GM18517 (cell line): ENCODE measurements around the gene NKAIN2.

ENCODE experiments used
- ATAC-seq: cut with Tn5 transposase; IDR thresholded peaks from one replicate; pipeline ENCODE4 v1.9.1; 2021; ENCODE audit warnings: mild to moderate bottlenecking, moderate library complexity; ENCODE audit not compliant: unreplicated experiment

NKAIN2 gene

DNA sequence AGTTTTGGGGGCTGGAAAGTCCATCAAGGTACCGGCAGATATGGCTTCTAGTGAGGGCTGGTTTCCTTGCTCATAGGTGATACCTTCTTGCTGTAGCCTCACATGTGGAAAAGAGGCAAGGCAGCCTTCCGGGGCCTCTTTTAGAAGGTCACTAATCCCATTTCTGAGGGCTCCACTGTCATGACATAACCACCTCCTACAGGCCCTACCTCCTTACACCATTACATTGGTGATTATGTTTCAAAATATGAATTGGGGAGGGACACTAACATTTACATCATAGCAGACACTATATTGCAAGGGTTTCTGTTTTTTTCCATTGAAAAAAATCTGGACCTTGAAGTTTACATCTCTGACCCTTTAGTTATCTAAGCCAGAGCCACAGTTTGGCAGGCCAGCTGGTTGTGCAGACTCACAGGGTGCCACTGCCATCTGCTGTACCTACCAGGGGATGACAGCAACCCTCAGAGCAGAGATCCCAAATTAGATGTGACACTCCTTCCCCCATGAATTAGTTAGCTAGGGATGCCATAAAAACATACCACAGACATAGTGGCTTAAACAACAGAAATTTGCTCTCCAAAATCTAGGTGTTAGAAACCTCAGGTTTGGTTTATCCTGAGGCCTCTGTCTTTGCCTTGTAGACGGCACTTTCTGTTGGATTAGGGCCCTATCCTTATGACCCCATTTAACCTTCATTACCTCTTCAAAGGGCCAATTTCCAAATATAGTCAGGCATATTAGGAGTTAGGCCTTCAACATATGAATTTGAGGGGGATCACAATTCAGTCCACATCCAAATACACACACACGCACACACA, 992.2 kb downstream of the NKAIN2 start:
- ATAC-seq, result no peak

DNA sequence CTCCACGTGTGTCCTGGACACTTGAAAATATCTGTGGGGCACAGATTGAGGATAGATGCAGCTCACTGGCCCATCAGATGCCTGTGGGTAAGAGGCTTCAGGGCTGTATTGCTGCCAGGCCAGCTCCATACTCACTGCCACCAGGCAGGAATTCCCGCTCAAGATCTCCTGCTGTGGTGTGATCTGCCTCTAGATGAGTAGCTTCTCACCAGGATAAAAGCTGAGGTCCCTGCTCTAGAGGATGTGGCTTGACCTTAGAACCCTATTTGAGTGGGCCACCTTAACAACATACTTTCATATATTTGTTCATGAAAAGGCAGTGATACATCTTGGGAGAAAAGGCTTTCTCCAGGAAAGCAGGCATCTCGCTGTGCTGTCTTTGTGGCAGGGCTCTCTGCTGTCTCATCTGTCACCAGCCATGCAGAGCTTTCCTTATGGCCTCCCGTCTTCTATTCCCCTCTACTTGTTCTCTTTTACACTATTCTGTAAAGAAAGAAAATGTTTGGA, 992.9 kb downstream of the NKAIN2 start:
- ATAC-seq, result no peak

DNA sequence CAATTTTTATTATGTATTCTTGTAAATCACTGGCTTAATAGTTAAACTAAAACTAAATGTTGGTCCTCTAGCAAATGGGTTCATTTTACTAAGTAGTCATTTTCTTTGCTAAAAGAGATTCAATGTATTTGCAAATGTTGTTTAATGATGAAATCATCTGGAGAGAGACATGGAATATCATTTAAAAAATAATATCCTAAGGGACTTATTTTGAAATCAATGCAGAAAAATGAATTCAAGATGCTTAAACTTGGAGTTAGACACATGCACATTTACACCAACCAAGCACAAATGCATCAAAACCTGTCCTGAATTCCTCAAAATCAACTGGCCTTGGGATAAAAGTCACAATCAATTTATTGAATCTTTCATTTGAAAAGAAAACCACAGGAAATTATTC, 993.6 kb downstream of the NKAIN2 start:
- no peak for ATAC-seq

DNA sequence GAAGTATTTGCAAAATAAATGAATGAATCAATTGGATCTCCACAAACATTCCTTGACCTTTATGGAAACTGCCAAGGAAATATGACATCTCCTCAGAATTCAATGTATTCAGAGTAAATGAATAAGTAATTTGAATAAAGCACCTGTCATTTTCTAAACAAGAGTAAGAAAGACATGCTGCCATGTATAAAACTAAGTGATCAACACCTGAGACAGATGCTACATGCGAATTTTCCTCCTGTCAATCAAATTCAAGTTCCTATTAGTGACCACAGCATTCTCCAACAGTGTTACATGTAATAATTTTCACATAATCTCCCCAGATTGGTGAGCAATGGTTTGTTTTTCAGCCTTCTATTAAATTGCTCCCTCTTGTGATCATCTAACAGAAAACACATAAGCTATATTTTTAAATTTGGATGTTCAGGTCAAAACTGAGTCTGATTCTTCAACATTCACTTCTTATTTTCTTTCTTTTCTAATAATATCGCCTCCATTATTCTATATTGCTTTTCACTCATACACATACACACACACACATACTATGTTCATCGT, 995.4 kb downstream of the NKAIN2 start:
- no peak for ATAC-seq

DNA sequence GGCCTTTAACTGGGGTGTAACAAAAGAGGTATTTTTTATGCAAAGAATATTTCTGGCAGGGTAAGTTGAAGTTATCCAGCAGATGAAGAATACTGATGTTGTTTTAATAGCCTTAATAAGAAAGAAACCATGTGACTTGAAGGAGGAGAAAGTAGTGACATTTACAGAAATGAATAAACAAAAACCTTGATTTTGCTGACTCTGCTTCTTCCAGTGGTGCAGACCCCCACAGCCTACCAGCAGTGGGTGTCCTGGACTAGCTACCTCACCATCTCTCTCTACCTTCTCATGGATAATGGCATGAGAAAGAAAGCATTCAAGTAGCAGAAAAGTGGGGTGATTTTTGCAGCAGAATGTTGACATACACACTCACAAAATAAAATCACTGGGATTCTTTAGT, 996.0 kb downstream of the NKAIN2 start:
- ATAC-seq, result no peak

DNA sequence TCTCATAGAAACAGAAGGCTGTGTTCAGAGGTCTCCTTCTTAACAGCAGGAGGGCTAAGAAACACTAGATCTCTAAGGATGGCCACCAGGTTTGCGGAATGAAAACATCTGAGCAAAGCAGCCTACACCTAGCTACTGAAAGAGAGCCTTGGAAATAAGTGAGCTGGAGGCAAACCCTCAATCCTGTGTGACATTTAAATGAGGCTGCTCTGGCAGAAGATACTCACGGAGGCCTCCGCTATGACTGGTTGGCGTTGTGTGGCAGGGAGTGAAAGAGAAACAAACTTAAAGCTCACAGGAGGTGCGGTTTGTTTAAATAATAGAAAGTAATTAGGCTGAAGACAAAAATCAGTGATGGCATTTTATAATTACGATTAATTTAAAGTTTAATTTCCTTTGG, 996.6 kb downstream of the NKAIN2 start:
- ATAC-seq, result no peak

DNA sequence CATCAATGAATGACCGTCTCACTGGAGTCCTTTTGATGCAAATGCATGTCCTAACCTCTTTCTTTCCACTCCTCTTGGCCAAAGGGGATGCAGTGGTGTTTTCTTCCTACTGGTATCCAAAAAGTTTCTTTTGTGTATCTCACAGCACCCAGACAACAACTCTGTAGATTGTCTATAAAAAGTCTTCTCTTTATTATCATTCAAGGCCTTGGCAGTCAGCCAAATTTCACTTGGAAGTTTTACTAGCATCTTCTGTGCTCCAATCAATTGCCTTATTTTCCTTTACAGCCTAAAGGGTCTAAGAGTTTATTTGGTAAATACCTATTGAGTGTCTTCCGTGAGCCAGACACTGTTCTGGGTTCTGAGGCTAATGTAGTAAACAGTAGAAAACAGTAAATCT, 1008.4 kb downstream of the NKAIN2 start:
- no peak for ATAC-seq

DNA sequence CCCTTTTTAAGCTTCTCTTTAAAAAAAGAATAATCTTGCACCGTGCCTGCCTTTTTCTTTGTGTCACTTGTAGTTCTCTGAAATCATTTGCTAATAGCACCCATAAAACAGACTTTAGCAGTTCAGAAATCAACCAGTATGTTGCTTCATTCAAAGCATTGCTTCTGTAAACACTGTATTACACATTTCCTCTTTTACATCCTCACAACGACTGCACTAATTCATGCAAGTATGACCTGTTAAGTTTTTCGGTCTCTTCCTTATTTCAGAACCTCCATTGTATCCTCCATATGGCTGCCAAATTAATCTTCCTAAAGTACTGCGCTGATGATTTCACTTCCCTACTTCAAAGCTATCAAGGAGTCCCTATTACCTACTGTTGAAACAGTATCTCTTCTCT, 1015.7 kb downstream of the NKAIN2 start:
- no peak for ATAC-seq

DNA sequence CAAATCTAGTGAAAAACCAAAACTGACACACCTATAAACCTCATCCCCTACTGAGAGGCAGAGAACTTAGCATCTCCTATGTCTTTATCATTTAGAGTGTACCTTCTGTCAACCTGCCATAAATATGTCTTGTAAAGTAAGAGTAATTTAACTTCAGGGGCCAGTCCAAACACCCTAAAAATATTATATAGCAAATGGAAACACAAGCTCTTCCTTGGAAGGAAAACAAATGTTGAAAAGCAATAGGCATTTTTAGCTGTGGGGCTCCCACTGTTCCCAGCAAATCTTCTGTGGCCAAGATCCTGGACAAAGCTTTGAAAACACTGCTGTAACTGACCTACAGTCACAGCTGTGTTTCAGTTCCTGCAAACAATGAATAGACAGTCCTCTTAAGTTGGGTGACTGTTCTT, 1018.5 kb downstream of the NKAIN2 start:
- no peak for ATAC-seq

DNA sequence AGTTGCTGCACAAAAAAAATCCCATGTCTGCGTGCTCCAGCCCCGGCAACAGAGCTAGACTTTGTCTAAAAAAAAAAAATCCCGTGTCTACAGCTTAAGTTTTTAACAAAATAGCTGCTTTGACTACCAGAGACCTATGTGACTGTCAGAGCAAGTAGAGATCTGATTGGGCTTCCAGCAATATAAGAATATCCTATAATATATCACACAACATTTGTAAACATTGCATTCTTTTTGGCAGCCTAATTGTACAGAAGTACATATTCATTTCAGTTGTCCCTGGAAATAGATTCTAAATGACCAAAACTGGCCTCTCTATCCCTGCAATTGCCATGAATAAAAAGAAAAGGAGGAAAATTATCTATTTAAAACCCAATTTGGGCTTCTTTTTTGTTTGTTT, 1019.1 kb downstream of the NKAIN2 start:
- no peak for ATAC-seq

DNA sequence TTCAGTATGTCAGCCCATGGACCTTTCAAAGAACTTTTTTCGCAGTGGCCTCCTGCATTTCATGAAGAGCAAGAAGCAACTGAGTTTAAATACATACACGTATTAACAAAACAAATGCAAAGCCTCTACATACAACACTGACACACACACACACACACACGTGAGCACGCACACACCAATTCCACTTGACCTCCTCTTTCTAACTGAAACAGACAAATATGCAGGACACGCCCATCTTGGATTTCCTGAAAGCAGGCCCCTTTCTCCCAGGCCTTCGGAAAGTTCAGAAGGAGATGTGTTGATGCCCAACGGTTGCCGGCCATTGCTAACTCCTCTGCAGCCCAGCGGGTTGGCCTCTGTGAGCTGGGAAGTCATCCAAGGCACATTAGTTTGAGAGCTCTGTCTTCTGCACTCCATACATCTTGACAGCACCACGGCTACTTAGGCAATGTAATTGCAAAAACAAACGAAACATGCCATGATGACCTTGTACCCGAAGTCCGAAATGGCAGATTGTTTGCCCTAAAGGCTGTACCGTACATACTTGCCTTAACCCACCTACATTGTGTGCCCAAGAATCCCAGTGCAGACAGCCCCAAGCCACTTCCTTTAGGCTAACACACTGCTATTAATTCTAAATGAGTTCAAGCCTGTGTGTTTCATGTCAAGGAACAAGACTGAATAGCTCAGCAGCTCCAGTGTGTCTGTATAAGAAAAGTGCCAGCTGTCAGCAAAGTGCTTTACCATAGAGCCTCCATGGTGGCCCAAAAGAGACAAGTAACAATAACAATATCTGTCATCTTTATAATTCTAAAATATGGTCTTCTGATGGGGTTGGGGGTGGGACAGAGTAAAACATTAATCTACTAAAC, 1019.8 kb downstream of the NKAIN2 start:
- no peak for ATAC-seq

DNA sequence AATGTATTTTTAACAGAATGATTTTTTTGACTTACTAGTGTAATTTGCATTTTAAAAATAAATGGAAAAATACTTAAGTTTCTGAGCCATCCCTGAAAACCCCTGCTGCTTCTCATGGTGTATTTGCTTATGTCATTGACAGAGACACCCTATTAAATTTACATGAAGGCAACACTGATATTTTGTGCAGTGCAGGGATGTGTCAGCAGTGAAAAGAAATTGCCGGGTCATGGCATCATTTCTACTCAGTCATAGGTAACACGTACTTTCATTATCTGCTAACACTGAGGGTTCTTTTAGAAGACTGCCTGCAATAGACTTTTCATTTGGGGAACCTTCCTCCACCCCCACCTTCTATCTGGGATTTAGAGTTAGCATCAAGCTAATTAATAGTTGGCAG, 1021.9 kb downstream of the NKAIN2 start:
- ATAC-seq, result no peak

DNA sequence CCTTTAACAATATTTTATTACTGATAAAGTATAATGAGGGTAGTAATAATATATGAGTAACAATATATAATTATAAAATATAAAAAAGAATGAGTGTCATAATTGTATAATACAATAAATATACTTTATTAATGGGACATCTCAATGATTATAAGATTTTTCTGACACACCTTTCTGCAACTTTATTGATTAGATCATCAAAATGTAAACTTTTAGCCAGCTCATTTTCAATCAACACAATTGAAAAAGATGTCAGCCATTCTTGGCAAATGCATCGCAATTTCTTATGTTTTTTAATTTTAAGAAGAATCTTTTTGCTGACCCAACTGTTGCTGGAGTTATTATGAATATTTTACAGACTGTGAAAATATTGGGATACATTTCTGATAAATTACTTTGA, 1026.2 kb downstream of the NKAIN2 start:
- no peak for ATAC-seq

DNA sequence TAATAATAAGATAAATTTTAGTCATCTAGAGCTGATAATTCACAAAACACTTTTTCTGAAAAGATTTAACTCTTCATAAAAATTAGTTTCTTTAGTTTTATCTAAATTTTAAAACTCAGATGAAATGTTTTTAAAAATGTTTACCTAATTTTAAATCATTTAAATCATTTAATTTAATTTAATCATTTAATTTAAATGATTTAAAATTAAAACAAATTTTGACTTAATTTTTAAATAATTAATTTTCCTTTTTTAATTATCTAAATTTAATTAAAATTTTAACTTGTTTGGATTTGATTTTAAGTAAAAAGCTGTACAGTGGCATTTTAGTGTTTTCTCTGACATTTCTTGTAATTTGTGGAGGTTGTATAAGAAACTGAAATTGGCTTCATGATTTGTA, 1026.8 kb downstream of the NKAIN2 start:
- no peak for ATAC-seq

DNA sequence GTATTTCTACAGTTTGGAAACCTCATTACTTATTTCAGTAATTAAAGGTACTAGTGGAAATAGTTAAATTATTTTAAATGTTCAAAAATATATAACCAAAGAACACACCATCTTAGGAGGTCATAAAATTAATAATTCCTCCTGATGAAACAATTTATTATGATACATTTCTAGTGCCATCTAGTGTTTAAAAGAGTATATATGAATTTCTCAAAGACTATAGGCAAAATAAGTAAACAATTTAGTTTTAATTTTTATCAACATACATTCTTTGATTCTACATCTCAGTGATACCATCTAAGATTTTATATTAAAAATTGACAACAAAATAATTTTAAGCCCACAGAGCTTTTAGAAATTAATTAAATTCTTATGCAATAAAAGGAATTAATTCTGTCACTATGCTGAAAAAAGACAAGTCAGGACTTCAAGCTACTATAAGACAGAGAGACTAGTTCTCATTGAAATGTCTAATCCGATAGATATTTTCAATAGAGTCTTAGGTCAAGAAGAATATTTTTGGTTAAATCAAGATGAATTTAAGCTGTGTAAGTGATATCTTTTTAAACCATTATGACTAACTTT, 1050.8 kb downstream of the NKAIN2 start:
- no peak for ATAC-seq

DNA sequence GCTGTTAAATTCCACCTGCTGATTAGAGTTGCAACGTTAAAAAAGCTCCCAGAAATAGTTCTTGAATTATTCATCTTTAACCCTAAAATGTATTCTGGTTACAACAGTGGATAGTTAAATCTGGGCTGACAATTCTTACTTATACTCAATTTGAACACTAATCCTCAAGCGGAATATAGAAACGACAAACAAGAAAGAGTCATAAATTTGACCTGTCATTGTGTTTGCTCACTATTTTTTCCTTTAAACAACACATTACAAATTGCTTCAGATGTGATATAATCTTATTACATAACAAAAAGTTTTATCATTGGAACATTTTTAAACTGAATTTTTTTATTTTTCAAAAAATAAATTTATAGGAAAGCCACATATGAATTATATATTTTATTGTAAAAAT, 1054.1 kb downstream of the NKAIN2 start:
- no peak for ATAC-seq

DNA sequence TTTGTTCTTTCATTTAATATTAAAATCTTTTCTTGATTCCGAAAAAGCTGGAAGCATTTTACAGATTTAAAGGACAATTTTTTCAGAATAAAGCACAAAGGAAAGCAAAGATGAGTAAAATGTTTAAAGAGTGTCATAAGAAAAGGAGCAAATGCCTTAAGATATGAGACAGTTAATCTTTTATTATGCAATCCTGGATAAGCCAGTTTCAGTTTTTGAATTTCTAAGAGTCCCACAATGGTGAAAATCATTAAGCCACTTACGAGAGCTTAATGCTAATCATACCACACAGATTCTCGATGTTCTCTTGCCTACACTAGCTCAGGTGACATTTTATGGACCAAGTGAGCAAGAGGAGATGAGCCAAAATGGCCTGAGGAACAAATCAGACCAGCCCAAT, 1054.9 kb downstream of the NKAIN2 start:
- no peak for ATAC-seq

DNA sequence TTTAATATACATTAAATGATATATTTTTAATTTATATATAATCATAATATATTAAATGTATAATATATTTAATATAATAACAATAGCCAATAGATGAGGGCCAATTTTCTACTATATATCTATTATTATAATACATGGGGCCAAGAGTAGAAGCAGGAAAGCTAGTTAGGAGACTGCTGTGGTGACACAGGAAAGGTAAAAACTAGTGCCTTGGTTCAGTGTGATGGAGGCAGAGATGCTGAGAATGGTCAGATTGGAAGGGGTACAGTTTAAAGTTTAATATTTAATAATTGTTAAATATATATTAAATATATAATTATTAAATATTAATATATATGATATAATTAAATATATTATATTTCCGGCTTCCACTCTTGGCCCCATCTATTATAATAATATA, 1055.7 kb downstream of the NKAIN2 start:
- ATAC-seq, result no peak

DNA sequence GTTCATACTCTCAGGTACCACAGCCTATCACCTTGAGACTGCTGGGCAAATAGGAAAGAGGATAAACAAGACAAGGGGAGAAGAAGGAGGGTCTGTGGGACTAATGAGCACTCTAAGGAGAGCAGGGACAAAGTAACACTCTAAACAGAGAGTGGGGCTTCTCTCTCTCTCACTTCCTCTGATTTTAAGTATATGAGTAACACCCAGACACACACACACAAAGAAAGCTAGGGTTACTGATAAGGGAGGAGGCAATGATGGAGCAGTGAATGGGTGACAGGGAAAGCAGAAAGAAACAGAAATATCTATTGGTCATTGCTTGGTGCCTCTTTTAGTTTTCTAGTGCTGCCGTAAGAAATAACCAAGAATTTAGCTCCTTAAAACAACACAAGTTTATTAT, 1062.4 kb downstream of the NKAIN2 start:
- ATAC-seq, result no peak

DNA sequence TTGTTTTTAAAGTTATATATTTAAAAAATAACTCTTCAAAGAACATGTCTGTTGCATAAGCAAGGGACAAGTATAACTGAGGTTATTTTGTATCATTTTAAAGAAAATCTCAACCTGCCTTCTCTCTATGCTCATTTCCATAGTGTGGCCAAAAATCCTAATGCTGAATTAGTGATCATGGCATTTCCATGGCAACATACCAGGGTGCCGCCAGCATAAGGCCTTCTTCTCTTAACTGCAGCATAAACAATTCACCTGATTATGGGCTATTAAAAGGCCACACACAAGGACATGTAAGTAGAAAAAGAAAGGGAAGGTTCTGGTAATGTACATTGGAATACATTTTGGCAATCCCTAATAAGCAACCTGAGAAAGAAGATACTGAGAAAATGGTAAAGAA, 1063.5 kb downstream of the NKAIN2 start:
- no peak for ATAC-seq

DNA sequence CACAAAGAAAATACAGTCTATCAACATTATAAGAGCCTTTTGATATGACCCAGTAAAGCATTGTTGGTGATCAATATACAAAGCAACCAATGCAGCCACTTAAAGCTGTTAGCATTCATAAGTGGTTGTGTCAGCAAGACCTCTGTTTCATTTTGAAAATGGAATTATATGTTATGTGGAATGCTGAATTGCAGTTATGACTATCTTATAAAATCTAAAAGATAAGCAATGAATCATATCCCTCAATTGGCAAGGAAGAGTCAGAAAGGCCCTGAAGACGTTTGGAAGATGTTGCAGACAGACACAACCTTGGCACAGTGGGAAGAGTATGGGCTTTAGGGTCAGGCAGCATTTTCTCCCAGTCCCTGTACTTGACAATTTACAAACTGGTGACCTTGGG, 1064.8 kb downstream of the NKAIN2 start:
- no peak for ATAC-seq
